ENCODE measurements around the gene ADGRG7.

Gene ADGRG7

DNA sequence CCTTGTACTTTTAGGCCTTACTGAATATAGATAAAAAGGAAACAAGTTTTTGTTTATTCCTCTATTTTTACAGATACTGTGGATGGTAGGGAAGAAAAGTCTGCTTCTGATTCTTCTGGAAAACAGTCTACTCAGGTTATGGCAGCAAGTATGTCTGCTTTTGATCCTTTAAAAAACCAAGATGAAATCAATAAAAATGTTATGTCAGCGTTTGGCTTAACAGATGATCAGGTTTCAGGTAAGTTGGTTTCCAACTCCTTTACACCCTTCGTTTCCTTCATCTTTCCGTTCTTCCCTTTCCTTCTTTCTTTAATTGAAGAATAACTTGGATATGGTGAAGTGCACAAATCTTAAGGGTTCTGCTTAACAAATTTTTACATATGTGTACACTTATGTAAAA lies 123.0 kb downstream of the ADGRG7 start:
- no peak for DNase-seq (ENCODE audit: extremely low read depth in 1 of 2, low read depth in 1 of 2)

DNA sequence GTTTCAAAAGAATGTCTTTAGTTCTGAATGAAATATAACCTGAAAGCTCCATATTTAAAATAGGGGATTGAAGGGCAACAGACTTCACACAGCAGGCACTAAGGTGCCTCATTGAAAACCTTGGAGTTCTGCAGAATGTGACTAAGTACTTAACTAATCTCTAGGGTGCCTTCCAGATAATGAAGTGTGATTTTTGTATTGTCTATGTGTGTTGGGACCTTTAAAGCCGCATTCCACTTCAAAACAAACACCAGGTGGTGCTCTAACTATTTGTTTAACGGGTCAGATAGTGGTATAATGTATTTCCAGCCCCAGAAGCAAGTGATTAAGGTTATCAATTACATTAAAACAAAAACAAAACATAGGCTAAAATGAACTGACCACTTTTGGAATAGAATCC lies 127.9 kb downstream of the ADGRG7 start:
- DNase-seq (ENCODE audit: extremely low read depth in 1 of 2, low read depth in 1 of 2) = no peak

GRCh38 chr3:100740207-100740606 lies 130.8 kb downstream of the ADGRG7 start:
- DNase-seq (ENCODE audit: extremely low read depth in 1 of 2, low read depth in 1 of 2) = no peak

DNA sequence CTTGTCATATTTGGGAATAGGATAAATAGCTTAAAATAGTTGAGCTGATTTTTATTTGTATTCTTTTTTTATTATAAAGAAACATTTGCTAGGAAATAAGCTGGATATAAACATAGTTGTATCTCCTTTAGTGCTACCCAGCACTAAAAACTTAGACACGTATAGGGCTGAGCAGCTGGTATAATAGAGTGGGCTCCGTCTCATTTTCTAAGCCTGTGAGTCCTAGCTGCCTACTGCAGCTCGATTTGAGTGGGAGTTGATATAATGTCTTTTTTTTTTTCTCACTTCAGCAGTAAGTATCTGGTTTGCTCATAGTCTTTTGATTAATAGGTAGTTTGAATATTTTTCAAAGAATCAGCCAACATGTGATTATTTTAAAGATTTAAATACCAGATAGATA lies 134.1 kb downstream of the ADGRG7 start:
- DNase-seq (ENCODE audit: extremely low read depth in 1 of 2, low read depth in 1 of 2) = no peak

DNA sequence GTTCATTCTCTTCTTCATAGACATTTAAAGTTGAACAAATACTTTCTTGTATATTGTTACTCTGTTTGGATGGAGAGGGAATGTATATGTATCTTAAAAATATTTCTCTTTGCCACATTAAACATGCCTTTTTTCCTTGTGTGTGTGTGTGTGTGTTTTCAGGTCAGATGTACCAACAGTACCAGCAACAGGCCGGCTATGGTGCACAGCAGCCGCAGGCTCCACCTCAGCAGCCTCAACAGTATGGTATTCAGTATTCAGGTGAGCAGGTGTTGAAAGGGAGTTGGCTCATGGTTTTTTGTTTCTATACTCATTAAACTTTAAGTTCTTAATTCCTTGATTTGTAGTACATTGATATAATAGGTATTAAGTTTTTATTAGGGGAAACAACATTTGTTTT lies 135.3 kb downstream of the ADGRG7 start:
- DNase-seq (ENCODE audit: extremely low read depth in 1 of 2, low read depth in 1 of 2) = no peak

All from activated CD8-positive, alpha-beta memory T cell treated with anti-CD3 and anti-CD28 coated beads for 1 hour (primary cell).